Progenitor cell of endocrine pancreas (in vitro differentiated cells): ENCODE measurements around the gene POMGNT1. TPM values are rescaled to one million over a fixed set of nuclear protein-coding genes. Genes with fewer than 3 reads are reported as not detected.

Source experiments
- DNase-seq: peaks from one replicate; pipeline ENCODE4 v3.0.0; 2021; ENCODE audit warnings: low spot score; ENCODE audit not compliant: unreplicated experiment
- H3K27ac Mint-ChIP-seq: 2 replicates; pipeline ENCODE4 v1.8.0; 2021; ENCODE audit warnings: mild to moderate bottlenecking, moderate library complexity, mixed read lengths
- H3K27me3 Mint-ChIP-seq: 2 replicates; pipeline ENCODE4 v1.8.0; 2021; ENCODE audit warnings: mixed read lengths
- H3K36me3 Mint-ChIP-seq: 2 replicates; pipeline ENCODE4 v1.8.0; 2022; ENCODE audit warnings: mixed read lengths; ENCODE audit not compliant: insufficient read depth
- H3K4me1 Mint-ChIP-seq: 2 replicates; pipeline ENCODE4 v1.8.0; 2021; ENCODE audit warnings: low read depth, mixed read lengths
- H3K4me3 Mint-ChIP-seq: 2 replicates; pipeline ENCODE4 v1.8.0; 2021; ENCODE audit warnings: low read depth, mild to moderate bottlenecking, moderate library complexity, mixed read lengths
- H3K9me3 Mint-ChIP-seq: 2 replicates; pipeline ENCODE4 v1.8.0; 2021; ENCODE audit warnings: low read depth, mixed read lengths
- total RNA-seq: library from RNA; stranded (reverse); gene quantifications from 2 replicates; pipeline ENCODE4 v1.2.1, GENCODE V29; 2021
- TF ChIP-seq, protein P1 (sequence below): fragments of 200-600 bp; sonication (generic); IDR thresholded peaks from one replicate; pipeline ENCODE4 v1.5.0; 2021; ENCODE audit warnings: antibody characterized with exemption, mild to moderate bottlenecking; ENCODE audit not compliant: unreplicated experiment

POMGNT1 gene
- total RNA-seq, 1 donor from 2014 or later: 102 TPM

GRCh38 chr1:46204406-46204742 lies 6.1 kb upstream of the POMGNT1 start:
- DNase-seq: no peak
- Mint-ChIP-seq H3K4me1 (peaks cover 11% of the 10 kb centered on the region), H3K27ac (no peak overlapping the region), H3K4me3 (peak overlapping the region; percentile 80), H3K27me3 (peaks cover 14% of the 10 kb centered on the region), H3K36me3 (no peaks in the 10 kb centered on the region), H3K9me3 (no peaks in the 10 kb centered on the region)
- TF ChIP-seq, protein P1, sequence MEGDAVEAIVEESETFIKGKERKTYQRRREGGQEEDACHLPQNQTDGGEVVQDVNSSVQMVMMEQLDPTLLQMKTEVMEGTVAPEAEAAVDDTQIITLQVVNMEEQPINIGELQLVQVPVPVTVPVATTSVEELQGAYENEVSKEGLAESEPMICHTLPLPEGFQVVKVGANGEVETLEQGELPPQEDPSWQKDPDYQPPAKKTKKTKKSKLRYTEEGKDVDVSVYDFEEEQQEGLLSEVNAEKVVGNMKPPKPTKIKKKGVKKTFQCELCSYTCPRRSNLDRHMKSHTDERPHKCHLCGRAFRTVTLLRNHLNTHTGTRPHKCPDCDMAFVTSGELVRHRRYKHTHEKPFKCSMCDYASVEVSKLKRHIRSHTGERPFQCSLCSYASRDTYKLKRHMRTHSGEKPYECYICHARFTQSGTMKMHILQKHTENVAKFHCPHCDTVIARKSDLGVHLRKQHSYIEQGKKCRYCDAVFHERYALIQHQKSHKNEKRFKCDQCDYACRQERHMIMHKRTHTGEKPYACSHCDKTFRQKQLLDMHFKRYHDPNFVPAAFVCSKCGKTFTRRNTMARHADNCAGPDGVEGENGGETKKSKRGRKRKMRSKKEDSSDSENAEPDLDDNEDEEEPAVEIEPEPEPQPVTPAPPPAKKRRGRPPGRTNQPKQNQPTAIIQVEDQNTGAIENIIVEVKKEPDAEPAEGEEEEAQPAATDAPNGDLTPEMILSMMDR: no peak

- no peak for DNase-seq
- peaks cover 11% of the 10 kb centered on the region for H3K4me1 Mint-ChIP-seq
- TF ChIP-seq, protein P1: no peak
- H3K27ac Mint-ChIP-seq: no peak overlapping the region
- no peaks in the 10 kb centered on the region for H3K36me3 Mint-ChIP-seq
- peak overlapping the region; percentile 80 for H3K4me3 Mint-ChIP-seq
- H3K27me3 Mint-ChIP-seq: peaks cover 14% of the 10 kb centered on the region
- H3K9me3 Mint-ChIP-seq: no peaks in the 10 kb centered on the region
These were observed 5.6 kb upstream of the POMGNT1 start for GRCh38 chr1:46203738-46204405.

- H3K4me3 Mint-ChIP-seq: peak overlapping the region; percentile 81
- H3K36me3 Mint-ChIP-seq: peaks cover 4% of the 10 kb centered on the region
- H3K27ac Mint-ChIP-seq: no peak overlapping the region
- TF ChIP-seq, protein P1: no peak
- peaks cover 18% of the 10 kb centered on the region for H3K4me1 Mint-ChIP-seq
- H3K27me3 Mint-ChIP-seq: peaks cover 12% of the 10 kb centered on the region
- H3K9me3 Mint-ChIP-seq: no peaks in the 10 kb centered on the region
- no peak for DNase-seq
These were observed 1.1 kb upstream of the POMGNT1 start for GRCh38 chr1:46199233-46199749.

DNA sequence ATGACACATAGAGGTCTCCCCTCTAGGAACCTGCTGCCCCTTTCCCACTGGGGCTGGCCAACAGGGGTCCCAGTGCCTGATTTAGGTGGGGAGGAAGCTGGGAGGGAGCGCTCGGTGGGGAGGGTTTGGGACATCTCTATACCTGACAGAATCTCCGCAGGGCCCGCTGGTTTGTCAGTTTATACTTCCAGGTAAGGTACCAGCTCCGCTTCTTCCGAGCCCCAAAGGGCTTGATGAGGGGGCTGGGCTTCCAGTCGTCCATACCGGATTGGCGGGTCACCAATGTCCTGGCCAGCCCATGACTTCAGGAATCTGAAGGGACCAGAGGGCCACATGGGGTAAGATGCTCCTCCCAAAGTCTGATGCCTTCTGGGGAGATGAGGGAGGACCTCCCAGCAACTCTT lies 672 bp downstream of the POMGNT1 start:
- H3K4me1 Mint-ChIP-seq: peaks cover 7% of the 10 kb centered on the region
- no peak overlapping the region for H3K27ac Mint-ChIP-seq
- H3K36me3 Mint-ChIP-seq: peaks cover 4% of the 10 kb centered on the region
- TF ChIP-seq, protein P1: no peak
- no peak for DNase-seq
- H3K9me3 Mint-ChIP-seq: no peaks in the 10 kb centered on the region
- no peaks in the 10 kb centered on the region for H3K27me3 Mint-ChIP-seq
- peak overlapping the region; percentile 81 for H3K4me3 Mint-ChIP-seq

- no peaks in the 10 kb centered on the region for H3K27me3 Mint-ChIP-seq
- TF ChIP-seq, protein P1: no peak
- no peak for DNase-seq
- H3K9me3 Mint-ChIP-seq: no peaks in the 10 kb centered on the region
- no peak overlapping the region for H3K27ac Mint-ChIP-seq
- peaks cover 4% of the 10 kb centered on the region for H3K36me3 Mint-ChIP-seq
- peak overlapping the region; percentile 81 for H3K4me3 Mint-ChIP-seq
- H3K4me1 Mint-ChIP-seq: peaks cover 7% of the 10 kb centered on the region
These were observed 1.6 kb downstream of the POMGNT1 start for GRCh38 chr1:46196609-46197008.
